ENCODE measurements around the gene TROAP.
"Not testable (repeated sequence)": the region's sequence is repeated elsewhere in the genome, so short reads cannot be mapped to it uniquely, and the experiment has no call there.

GRCh38 chr12:49282740-49283375 is 40.2 kb upstream of the TROAP start:
- TF ChIP-seq CTCF, POLR2A (IDR thresholded peaks at IDR 0.05): not testable (repeated sequence)
